A172 (cell line): Measurements from ENCODE around the gene EGFR. TPM values are rescaled to one million over a fixed set of nuclear protein-coding genes. Genes with fewer than 3 reads are reported as not detected.

Experiments
- DNase-seq: peaks from one replicate; pipeline ENCODE4 v3.0.0-alpha.2; 2015; ENCODE audit warnings: low spot score
- total RNA-seq: library from RNA; depleted of rRNA; stranded (reverse); fragments of >200 nt; shearing (Covaris generic); gene quantifications from 2 replicates; pipeline ENCODE4 v1.2.3, GENCODE V29; 2014

EGFR gene
- total RNA-seq, 1 experiment from 2014 or later, result 75.4 TPM

DNA sequence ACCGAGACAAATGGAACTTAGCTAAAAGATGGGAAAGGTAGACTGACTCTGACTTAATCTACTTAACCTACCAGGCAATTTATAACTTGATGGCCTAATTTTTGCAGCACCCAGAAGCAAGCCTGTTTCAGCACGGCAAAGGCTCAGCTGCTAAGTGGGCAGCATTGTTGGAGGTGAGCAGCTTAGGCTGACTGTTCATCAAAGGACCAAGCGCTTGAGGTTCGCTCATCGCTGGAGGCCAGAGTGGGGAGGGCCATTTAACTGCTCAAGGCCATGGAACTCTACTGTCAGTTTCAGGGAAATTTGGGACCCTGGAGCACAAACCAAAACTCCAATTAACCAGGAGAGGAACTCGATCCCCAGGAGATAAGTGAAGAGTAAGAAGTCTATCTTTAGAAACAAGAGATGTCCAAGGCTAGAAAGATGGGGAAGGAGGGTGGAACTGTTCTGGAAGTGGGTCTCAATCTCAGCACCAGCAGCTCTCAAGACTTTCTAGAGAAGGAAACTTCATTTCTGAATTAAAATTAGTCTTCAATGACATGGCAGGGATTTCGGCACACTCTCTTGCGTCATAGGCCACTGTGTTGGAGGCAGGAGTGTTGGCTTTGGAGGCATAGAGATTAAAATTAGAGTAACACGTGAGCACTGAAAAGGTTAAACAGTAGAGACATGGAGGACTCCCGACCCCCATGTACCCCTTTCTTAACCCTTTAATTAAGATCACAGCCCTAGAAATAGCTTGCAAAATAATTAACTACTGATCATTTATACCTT, 43.1 kb downstream of the EGFR start:
- no peak for DNase-seq

DNA sequence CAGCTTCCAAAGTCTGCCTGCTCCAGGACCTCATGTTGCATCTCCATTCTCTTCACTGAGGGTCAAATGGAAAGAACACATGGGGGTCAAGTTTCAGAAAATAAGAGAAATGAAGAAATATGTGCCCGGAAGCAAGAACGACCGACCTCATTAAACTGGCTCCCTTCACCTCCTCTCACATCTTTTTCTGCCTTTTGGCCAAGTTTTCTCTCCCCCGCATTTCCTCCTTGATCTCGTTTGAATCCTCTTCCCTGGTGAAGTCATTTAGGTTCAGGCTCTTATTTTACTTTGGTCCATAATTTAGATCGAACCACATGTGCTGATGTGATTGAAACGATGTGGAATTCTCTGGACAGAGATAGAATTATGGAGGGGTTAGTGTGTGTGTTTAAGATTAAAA, 44.2 kb downstream of the EGFR start:
- DNase-seq, result no peak

DNA sequence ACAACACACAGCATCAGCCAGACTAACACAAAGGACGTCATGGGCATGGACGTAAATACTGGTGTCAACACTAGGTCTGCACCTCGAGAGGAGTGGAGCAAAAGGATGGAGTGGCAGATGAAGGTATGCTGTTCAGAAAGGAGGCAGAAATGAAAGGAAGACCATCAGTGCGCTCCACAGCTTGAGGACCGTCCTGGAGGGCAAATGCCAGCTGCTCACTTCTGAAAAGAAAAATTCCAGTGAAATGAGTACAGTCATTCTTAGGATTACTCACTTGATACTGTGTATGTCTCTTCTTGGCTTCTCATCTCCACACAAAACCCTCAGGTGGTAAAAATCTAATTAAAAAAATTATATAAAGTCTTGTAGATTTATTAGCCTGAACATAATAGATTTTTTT, 44.8 kb downstream of the EGFR start:
- DNase-seq, result peak; percentile 94

- peak; percentile 100 for DNase-seq
Observed at GRCh38 chr7:55065079-55065478, 46.3 kb downstream of the EGFR start.

- peak; percentile 100 for DNase-seq
Observed at GRCh38 chr7:55065511-55066229, 46.9 kb downstream of the EGFR start.

DNA sequence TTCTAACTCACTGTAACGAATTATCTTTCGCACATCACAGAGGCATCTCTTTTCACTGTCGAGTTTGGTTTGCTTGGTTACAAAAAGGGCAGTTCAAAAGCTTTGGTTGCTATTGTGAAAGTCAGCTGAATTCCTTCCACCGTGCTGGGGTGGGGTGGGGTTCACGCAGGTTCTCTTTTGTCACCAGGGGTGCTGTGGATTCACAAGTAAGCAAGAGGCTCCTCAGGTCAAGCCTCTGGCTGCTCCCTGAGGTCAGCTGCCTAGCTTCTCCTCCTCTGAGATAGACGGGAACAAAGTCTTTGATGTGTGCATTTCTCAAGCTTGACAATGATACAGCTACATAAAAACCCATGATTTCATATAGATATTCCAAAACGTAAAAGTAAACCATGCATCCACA, 47.7 kb downstream of the EGFR start:
- DNase-seq, result peak; percentile 74

DNA sequence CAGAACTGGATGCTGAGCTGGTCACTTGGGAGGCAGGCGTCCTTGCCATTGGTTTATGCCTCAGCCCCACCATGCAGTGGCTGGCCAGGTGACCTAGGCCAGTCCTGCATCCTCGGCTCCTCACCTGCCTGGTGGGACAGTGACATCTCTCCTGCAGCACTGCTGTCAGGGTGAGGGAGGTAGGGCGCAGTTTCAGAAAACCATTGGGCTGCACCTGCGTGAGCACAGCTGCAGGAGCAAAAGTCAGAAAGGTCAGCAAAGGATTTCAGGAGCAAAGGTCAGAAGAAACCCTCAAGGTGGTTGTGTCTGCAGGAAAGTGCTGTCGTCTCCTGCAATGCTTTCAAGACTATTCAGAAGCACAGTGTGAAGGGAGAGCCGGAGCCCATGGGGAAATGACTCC, 48.1 kb downstream of the EGFR start:
- DNase-seq, result no peak

DNA sequence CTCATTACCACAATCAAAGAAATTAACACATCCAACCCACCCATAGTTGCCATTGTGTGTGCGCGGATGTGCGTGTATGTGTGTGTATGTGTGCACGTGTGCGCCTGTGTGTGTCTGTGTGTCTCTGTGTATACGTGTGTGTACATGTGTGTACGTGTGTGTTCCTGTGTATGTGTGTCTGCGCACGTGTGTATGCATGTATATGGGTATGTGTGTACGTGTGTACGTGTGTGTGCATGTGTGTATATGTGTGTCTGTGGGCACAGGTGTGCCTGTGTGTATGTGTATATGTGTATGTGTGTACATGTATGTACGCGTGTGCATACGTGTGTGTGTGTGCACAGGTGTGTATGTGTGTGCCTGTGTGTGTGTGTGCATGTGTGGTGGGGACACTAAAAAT, 48.9 kb downstream of the EGFR start:
- DNase-seq, result no peak

- DNase-seq, result no peak
Observed at GRCh38 chr7:55069271-55069792, 50.5 kb downstream of the EGFR start.

GRCh38 chr7:55070271-55070743, 51.5 kb downstream of the EGFR start:
- DNase-seq, result no peak

- DNase-seq, result no peak
Observed at GRCh38 chr7:55070854-55071253, 52.0 kb downstream of the EGFR start.

GRCh38 chr7:55071411-55072175, 52.8 kb downstream of the EGFR start:
- DNase-seq, result no peak

DNA sequence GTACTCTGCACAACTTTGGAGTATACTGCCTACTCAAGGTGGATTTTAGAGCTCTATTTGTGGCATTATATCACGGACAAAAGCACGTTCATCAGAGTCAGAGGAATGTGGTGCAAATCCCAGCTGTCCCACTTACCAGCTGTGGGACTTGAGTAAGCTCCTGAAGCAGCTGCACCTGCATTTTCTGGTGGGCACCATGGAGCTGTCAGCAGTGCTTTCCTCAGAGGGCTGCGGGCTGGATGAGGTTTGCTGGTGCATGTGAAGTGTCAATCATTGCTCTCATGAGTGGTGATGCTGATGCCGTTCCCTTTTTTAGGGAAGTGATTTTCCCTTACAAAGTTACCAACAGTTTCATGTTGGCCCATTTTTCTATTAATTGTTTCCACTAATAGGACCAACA, 53.4 kb downstream of the EGFR start:
- peak; percentile 63 for DNase-seq

DNA sequence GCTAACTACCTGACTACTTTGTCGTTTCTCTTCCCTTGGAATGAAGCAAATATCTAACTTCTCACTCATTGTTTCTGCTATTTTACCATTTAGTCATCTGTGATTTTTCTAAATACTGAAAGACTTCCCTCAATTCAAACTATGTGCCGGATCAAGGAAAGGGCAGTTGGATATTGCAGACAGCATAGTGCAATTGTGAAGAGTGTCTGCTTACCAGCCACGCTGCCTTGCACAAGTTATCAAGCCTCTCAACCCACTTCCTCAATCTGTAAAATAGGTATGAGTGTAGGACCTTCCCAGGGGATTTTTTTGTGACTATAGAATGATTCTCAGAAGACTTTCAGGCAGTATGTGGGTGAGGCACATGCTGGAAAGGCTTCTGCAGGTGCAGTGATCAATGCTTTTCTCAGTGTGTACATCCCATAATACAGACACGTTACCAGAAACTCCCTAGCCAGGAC, 54.3 kb downstream of the EGFR start:
- peak; percentile 78 for DNase-seq

GRCh38 chr7:55073976-55074528, 55.2 kb downstream of the EGFR start:
- peak; percentile 100 for DNase-seq

DNA sequence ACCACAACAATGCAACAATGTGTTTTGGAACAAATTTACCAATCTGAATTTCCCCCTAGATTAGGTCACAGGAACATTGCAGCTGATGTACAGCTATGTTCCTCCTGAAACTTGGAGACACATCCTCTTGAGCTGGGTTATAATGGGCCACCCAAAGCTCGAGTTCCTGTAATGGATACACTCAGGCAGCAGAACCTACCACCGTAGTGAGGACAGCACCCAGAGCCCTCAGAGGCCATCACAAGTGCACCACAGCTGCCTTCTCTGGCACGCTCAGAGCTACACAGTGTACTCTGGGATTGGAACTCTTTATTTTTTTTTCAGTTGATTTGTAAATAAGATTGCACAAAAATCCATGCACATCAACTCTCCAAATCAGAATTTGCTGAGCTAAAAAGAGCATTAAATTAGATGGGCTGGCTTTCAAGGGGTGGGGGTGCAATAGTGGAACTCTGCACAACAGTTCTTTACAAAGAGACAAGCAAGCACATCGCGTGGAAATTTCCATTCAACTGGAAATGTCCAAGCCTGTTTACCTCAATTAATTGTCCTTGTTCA, 56.7 kb downstream of the EGFR start:
- no peak for DNase-seq

DNA sequence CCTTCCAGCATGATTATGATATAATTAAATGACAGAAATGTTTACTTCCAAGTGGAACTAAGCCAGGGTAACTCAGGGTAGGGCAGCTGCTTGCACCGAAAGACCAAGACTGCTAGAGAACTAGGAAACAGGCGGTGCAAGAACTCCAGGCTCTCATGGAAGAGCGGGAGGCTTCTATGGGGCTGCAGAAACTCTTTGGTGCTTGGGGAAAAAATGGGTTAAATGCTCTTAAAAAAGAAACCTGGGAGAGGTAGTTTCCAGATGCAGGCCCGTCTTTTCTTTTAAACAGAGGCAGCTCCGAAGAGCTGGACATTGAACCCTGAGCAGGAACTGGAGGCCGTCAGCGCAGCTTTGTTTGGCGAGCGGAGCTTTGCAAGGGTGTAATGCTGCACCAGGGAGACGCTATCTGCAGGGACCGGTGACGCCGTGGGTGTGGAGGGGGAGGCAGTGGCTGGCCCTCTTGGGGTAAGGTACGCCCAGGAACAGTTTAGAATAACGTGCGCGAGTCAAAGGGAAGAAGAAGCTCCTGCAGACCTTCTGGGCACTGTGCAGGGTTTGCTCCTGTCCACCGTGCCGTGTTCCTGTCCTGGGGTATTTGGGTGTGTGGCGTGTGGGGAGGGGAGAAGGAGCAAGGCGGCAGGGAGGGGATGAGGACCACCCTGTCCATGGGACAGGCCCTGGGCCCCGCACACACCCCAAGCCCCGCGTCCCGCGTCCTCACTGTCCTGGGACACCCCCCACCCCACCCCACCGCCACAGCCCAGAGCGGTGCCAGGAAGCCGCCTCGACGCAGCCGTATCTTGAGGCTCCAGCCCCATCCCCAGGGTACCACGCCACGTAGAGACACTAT, 59.0 kb downstream of the EGFR start:
- DNase-seq, result no peak

GRCh38 chr7:55078465-55079372, 59.9 kb downstream of the EGFR start:
- DNase-seq, result peak; percentile 77

GRCh38 chr7:55080000-55080623, 61.3 kb downstream of the EGFR start:
- no peak for DNase-seq
